Measurements from ENCODE around the gene ANGPTL2.

Gene ANGPTL2

DNA sequence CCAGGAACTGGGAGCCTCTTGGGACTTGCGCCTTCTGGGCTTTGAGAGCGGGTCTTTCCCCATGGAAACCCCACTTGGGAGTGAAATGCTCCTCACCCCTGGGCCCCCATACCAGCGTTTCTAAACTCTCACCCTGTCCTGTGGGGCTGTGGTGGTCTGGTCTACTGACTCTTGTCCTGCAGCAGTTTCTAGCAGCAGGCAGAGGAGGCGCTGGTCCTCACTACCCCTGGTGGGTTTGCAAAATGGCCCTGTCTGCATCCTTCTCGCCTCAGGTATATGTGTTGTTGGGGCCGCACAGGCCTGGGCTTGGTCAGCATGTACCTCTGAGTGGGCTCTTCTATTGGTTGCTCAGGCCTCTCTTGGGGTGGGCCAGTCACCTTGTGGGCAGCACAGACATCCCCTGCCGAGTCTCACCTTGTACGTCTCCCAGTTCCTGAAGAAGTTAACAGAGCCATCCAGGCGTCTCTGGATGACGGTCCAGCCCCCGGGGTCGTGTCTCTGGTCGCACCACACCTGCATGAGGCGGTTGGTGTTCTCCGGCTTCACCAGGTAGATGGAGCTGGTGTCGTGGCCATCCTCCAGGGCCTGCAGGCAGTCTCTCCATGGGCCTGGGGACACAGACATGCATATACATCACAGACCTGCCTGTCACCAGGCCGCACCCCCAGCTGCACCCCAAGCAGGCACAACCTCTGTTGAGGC lies 29.0 kb downstream of the ANGPTL2 start:
- DNase-seq (ENCODE audit: low read depth), result no peak

DNA sequence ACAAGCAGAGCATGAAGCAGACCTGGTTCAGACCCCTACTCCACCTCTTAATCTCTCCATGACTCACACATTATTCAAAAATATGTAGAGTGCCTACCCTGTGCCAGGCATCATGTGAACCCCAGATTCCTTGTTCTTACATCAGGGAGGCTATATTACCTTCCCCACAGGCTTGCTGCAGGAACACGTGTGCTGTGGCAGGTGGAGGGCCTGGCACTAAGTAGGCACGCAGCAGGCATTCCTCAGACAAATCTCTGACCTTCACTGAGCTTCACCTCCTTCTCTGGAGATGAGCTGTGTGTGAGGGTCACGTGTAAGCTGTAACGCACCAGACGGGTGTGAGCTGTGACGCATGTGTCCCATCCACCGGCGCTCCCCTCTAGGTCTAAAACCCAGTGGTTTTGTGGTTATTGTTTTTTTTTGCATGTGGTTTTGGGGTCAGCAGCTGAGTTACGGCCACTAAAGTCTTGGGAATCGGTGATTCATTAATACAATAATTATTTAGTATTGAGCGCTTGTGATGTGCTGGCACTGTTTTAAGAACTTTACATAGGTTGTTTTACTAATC lies 30.3 kb downstream of the ANGPTL2 start:
- peak; percentile 32 for DNase-seq (ENCODE audit: low read depth)

DNA sequence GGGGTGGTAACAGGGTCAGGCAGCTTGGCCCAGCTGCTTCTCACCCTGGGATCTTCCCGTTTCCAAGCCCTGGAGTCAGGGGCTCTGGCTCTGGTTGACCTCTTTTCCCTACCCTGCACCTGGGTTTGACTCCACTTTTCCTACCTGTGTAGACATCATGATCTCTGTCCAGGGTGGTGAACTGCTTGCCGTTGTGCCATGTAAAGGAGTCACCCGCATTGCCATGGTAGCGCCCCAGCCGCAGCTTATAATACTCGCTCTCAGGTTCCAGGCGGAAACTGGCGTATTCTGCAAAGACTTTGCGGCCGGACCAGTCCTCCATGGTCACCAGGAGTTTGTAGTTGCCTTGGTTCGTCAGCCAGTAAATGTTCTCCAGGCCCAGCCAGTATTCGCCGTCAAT lies 30.9 kb downstream of the ANGPTL2 start:
- DNase-seq (ENCODE audit: low read depth), result no peak

DNA sequence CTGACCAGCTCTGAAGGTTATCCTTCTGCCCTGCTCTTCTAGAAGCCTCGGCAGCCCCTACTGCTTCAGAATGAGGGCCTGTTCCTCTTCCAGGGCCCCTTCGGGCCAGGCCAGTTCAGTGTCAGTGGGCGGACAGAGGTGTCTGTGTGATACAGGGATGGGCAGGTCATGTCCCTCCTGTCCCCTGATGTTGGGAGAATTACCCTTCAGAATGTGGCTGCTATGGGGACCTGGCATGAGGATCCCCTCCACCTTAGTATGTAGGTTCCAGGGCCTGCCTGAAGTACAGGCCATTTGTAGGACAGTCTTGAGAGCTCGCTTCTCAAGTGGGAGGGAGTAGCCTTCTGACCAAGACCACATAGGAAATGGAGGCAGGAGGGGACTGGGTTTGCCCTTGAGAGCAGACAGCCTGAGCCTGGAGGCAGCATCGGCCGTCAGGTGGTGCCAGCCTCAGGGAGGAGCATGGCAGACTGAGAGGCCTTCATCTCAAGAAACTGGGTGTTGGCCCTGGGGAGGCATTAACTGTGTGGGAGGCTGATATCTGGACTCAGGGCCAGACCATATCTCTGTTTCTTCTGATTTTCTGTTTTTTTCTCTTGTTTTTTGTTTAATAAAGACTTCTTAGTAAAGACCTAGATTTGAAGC lies 32.0 kb downstream of the ANGPTL2 start:
- no peak for DNase-seq (ENCODE audit: low read depth)

DNA sequence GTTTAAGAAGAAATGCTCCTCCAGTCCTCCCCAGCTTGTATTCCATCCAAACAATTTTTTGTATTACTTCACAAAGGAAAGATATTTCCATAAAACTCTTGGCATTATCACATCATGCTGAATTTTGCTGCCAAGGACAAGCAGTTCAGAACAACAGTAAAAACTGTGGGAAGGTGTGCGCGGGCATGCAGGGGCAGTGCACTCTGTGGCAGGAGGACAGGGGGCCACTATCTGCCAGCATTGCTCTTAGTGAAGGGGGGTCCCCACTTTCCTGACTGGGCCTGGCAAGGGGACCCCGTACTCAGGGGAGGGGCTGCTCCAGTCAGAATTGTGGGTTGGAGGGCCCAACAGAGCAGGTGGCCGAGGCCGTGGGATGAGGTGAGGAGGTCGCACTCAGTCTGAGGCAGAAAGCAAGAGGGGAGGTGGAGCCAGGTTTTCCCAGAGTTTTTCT lies 32.8 kb downstream of the ANGPTL2 start:
- no peak for DNase-seq (ENCODE audit: low read depth)

DNA sequence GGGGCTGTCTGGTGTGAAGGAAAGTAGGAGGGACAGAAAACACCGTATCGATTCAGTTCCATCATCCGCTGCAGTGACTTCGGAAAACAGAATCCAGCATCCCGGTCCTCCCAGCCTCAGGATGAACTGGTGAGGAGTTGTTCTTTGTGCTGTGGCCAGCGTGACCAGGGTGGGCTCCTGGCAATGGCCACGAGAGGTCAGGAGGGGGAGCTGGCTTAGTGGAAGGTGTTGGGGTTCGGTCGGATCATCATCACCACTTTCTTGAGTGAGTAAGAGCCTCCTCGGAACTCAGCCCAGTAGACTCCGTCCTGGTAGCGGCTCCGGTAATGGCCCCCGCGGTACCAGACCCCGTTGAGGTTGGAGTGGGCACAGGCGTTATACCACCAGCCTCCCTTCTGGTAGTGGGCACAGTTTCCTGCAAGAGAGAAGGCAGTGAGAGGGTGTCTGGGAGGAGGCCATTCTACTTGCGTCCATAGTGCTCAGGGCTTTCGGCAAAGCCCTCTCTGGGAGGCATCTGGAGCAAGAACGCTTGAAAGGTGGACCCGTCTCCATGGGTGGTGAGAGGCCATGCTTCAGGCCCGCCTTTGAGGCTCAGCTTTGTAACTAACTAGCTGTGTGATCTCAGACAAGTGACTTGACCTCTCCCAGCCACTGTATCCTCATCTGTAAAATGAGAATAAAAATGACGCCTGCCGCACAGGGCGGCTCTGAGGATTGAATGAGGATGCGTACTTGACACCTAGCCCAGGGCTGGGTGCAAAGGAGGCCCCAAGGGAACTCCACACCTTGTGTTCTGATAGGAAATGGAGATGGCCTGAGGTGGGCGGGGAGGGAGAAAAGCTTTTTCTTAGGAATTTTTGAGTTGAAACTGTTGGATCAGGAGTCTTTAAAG lies 33.5 kb downstream of the ANGPTL2 start:
- DNase-seq (ENCODE audit: low read depth), result no peak

DNA sequence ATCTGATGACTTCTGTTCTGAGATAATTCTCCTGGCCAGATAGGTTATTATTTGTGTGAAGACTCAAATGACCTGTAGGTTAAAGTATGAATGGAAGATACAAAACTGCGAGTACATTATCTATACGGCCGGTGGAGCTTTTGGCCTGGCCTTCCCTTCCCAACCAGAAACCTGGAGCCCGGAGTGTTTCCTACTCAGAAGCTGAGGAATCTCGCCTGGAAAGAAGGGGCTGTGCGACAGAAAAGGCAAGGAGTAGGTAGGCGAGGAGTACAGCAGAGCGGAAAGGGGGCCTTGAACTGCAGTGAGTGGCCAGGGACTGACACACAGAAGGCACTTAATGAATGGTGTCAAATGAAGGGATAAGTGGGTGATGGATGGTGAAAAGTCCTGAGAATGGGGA lies 34.6 kb downstream of the ANGPTL2 start:
- DNase-seq (ENCODE audit: low read depth), result no peak

DNA sequence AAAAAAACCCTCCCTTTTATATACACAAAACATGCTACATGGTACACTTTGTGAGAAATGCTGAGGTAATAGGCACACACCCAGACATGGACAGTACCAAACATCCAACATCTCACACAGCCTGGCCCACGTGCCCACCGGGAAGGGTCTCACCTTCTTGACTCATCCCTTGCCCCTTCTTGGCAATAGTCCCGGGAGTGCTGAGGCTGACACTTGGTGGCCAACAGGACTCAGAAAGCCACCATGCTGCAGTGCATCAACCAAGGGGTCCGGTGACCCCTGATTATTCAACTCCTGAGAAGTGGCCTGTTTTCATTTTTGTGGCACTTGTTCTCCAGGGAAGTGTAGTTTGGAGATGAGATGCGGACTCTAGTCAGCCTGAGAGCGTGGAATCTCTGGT lies 35.0 kb downstream of the ANGPTL2 start:
- DNase-seq (ENCODE audit: low read depth), result no peak

DNA sequence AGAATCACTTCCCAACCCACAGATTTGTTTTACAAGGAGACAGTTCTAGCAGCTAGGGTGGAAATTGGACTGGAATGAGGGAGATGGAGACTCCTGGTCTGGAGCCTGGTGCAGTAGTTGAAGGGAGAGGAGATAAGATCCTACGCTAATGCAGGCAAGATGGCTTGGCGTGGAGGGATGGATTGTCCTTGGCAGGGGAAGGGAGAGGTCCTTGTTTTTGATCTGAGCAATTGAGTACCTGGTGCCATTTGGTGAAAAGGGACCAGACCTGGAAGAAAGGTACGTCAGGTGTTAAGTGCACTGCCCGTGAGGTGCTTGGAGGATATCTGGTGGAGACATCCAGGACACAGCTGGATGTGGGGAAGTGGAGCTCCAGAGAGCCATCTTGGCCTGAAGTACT lies 35.7 kb downstream of the ANGPTL2 start:
- no peak for DNase-seq (ENCODE audit: low read depth)

DNA sequence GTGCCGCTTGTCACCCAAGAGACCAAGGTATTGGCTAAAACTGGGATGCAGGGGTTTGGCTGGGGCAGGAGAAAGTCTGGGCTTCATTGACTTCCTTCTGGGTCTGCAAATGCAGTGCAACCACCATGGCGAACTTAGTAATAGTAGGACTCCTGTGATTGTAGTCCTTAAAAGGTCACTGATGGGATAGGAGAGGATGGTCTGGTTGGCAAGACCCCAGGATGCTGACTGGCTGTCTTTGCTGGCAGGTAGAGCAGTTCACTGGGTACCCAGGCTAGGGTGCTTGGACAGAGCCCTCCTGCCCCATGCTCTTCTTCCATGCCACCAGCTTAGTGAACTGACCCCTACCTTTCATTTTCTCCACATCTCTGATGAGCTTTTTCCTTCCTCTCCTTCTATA lies 37.2 kb downstream of the ANGPTL2 start:
- DNase-seq (ENCODE audit: low read depth), result no peak

DNA sequence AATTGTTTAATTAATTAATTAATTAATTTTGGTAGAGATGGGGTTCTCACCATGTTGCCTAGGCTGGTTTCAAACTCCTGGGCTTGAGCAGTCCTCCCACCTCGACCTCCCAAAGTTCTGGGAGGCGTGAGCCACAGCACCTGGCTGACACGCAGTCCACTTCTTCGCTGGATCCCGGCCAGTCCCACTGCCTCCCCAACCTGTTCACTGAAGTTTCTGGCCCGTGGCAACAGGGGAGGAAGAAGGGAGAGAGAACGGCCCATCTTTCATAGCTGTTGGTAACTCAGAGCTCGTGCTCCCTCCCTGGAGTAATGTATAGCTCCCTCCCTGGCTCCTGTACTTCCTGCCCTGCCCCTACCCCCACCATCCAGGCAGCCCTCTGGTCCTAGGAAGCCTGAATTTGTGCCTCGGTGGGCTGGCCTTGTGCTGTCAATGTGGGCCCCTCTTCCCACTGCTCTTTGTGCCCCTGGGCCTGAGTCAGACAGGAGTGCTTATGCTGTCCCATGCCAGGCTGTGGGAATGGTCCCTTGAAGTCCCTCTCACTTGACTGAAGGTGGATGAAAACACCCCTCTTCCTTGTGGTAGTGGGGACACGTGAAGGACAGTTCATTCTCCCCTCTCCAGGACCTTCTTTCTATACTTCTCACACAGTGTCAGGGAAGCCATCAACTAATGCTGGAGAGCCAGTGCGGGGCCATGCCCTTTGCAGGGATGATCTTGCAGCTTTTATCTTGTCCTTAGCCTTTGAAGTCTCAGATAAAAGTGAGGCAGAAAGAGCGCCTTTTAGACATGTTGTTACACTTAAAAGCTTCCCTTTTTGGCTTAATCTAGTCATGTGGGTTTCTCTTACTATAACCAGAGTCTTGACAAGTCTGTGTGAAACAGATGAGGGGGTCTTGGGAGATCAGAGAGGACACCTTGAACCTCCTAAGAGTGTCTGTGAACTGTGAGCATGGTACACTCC lies 38.1 kb downstream of the ANGPTL2 start:
- DNase-seq (ENCODE audit: low read depth), result no peak

DNA sequence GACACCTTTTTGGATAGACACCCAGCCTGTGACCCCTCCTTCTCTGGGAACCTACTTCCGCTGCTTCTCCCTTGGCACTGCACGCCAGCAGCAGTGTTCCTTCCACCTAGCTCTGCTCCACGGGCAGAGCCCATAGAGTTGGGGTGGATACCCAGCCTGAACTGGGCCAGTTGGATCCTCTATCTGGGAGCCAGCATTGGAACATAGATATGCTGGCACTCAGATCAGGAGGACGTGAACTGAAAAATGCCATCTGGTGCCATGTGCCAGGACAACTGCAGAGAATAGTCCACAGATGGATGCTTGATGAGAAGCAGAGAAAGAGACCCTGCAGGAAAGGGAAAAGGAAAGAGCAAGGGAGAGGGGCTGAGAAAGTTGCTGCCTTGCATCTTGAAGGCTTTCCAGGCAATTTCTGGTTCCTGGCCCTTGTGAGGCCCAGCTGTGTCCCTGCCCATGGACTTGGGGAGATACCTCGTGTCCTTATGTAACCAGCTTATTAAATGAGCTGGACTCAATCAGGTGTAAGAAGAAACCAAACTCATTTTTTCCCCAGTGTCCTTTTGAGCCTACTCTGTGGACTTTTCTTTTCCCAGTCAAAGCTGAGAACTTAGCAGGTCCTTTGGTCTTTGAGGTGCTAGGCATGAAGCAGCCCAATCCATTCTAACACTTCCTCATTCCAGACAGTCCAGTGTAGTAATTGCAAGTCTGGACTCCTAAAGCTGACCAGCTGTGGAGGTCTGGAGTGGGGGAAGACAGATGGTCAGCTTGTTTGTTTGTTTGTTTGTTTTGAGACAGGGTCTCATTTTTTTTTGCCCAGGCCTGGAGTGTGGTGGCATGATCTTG lies 39.1 kb downstream of the ANGPTL2 start:
- DNase-seq (ENCODE audit: low read depth), result no peak

DNA sequence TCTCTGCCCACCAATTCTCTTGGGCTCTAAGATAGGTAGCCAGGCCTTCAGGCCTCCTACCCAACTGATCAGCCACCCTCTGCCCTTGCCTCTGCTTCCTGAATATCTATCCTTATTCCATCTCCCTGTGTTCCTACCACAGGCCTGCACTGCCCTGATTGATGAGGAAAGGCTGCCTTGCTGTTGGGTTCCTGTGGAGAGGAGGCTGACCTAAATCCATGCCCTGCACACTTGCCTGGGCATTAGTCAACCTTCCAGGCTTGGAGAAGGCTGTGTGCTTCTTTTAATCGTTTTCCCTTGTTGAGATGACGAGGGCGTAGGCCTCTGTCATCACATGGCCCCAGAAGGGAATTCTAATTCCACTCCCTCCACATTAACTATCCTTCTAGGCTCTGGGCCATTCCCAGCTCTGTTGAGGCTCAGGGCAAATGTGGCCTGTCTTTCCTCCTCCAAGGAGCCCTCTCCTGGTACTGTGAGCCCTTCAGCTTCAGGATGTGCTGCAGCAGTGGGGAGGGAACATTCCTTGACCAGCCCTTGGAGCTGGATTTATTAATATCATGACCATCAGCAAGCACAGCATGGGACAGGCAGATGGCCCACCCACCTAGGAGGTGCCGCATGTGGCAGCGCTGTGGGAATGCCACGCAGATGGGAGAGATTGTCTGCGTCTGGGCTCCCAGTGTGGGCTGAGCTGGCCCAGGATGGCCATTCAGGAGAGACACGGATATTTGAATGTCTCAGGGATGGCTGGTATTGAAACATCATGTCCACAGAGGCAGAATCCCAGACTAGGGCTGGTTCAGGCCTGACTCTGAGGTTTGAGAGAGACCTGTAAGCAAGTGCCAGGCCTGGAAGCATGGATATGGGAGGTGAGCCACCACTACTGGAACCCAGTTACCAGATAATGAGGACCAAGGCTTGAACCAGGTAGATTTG lies 40.9 kb downstream of the ANGPTL2 start:
- DNase-seq (ENCODE audit: low read depth), result no peak

DNA sequence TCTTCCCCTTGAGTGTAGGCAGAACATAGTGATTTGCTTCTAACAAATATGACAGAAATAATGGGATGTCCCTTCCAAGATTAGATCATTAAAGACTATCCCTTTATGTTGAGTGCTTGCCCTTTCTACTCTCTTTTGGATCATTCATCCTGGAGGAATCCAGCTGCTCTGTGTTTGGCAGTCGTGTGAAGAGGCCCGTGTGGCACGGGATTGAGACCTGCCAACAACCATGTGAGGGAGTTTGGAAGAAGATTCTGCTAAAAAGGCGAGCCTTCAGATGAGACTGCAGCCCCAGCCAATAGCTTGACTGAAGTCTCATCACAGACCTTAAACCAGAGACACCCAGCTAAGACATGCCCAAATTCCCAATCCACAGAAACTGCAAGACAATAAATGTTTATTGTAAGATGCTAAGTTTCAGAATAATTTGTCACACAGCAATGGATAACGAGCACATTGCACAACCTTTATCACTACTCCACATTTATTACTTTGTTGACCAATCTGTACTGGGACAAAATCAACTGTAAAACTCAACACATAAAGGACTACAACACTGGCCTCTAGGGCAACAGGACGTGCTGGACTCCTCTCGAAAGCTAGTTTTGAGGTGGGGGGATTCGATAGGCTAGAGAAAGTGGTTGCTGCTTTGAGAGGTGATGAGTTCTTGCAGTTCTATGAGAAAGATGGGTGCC lies 42.8 kb downstream of the ANGPTL2 start:
- no peak for DNase-seq (ENCODE audit: low read depth)

DNA sequence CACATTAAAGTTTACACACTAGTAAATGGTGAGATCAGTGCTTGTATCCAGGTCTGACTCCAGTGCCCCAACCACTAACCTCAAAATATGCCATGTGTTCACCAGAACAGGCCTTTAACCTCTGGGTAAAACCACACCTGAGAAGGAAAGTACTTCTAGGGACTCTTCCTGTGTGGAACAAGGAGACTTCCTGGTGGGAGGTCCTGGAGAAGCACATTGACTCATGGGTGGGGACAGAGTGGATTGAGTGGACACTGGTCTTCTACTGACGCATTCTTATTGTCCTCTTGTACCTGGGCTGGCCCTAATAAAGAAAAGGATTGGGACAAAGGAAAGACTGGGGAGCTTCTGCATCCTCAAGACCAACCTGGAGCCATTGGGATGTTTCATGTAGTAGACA lies 43.4 kb downstream of the ANGPTL2 start:
- DNase-seq (ENCODE audit: low read depth), result no peak

DNA sequence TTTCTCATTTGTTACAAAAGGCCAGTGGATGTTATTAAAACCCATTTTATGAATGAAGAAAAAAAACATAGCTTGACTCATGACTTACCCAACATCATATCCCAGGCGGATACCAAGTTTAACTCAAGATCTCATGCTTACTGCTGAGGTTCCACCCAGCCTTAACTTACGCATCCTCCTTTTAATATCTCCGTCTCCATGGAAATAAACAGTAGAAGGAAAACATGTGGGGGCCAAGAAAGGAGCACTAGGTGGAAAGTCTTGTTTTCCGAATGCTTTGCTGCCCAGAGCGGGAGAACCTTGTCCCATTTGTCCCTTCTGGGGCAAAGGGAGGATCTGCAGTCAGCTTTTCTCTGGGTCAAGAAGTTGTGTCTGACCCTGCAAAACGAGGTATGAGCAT lies 44.1 kb downstream of the ANGPTL2 start:
- peak; percentile 50 for DNase-seq (ENCODE audit: low read depth)

DNA sequence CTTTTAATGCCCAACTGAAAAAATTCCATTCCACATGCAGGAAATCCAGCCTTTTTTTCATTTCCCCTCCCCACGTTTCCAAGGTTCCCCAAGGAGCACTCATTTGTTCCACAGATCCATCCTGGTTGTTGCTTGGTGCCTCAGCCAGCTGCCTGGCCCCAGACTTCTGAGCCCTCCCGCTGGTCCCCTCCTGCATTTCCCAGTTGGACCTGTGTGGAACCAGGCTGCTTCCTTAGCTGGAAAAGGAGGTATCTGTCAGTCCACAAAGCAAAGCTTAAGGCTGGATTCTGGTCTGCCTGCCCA lies 44.8 kb downstream of the ANGPTL2 start:
- no peak for DNase-seq (ENCODE audit: low read depth)

DNA sequence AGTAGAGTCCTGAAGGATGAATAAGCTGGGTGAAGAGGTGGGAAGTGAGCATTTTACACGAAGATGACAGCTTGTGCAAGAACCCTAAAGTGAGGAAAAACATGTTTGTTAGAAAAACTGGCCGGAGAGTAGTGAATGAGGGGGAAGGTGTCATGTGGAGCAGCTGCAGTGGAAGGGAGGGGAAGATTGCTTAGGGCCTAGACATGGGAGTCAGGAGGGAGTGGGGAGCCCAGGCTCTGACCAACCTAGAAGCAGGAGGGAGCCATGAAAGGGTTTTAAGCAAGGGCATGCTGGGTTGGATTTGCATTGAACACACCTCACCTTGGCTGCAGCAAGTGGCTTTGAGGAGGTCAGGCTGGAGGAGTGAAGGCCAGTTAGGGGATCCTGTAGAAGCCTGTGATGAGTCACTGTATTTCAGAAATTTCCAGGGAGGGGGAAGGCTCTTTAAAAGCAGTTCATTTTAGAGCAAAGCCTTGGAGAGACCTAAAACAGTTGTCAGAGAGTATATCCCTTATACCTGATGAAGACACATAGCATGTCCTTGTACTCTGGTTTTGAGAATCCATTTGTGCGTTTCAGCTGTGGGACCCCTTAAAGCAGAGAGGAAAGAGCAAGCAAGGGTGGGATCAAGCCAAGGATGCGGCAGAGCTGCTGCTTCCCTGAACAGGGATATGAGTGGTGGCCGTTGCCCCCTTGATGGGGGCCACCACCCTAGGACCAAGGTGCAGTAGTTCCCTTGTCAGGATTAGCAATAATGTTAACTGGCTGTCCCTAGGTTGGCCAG lies 45.4 kb downstream of the ANGPTL2 start:
- DNase-seq (ENCODE audit: low read depth), result no peak
